Uterus (tissue), 4 donors: Measurements from ENCODE around the gene BLZF1. TPM values are rescaled to one million over a fixed set of nuclear protein-coding genes. Genes with fewer than 3 reads are reported as not detected.

ENCODE experiments used
- DNase-seq, 2 donors: peaks; one replicate each; pipeline ENCODE4 v3.0.0-alpha.2; 2019 to 2020
- H3K27ac ChIP-seq, 2 donors: fragments of 200-600 bp; sonication (generic); 1 replicate in 1 of 2; 2 replicates in 1 of 2; pipeline ENCODE4 v1.5.1; 2016 to 2018
- H3K27me3 ChIP-seq, 2 donors: fragments of 200-600 bp; sonication (generic); one replicate each; pipeline ENCODE4 v1.5.1; 2018 to 2019; ENCODE audit warnings: control low read depth in 1 of 2
- H3K36me3 ChIP-seq, 2 donors: fragments of 200-600 bp; sonication (generic); one replicate each; pipeline ENCODE4 v1.5.1; 2019; ENCODE audit warnings: control low read depth in 1 of 2
- H3K4me1 ChIP-seq, 2 donors: fragments of 200-600 bp; sonication (generic); one replicate each; pipeline ENCODE4 v1.5.1; 2018 to 2019; ENCODE audit warnings: control low read depth in 1 of 2
- H3K4me3 ChIP-seq, 2 donors: fragments of 200-600 bp; sonication (generic); 1 replicate in 1 of 2; 2 replicates in 1 of 2; pipeline ENCODE4 v1.5.1; 2018 to 2019; ENCODE audit warnings: mild to moderate bottlenecking in 1 of 2
- H3K9me3 ChIP-seq, 2 donors: fragments of 200-600 bp; sonication (generic); one replicate each; pipeline ENCODE4 v1.5.1; 2019; ENCODE audit warnings: control low read depth in 1 of 2
- CTCF ChIP-seq, 4 experiments: fragments of 200-600 bp in 2 of 4; fragments of 450-650 bp in 2 of 4; sonication (generic) in 2 of 4; IDR thresholded peaks; one replicate each; pipeline ENCODE4 v1.5.1; 2016 to 2019; ENCODE audit warnings: antibody characterized with exemption in 4 of 4, mild to moderate bottlenecking in 2 of 4, moderate library complexity in 1 of 4
- POLR2A ChIP-seq, 2 donors: fragments of 450-650 bp; IDR thresholded peaks; one replicate each; pipeline ENCODE4 v1.6.1; 2016; ENCODE audit warnings: antibody characterized with exemption in 2 of 2, mild to moderate bottlenecking in 1 of 2, moderate library complexity in 1 of 2
- intact Hi-C: fragments of 100-400 bp; cut with DNase I; formaldehyde crosslinking; loops from one replicate; pipeline ENCODE4 v1.15.1; 2023; ENCODE audit warnings: low total_unique reads
- total RNA-seq, 4 donors: library from RNA; depleted of rRNA in 3 of 4; stranded (reverse); fragments of >200 nt in 3 of 4; gene quantifications; one replicate each; pipeline versions ENCODE4 v1.1.0 to v1.2.4, GENCODE V29; 2014 to 2023
- donor health status: DM: yes; HTN: yes; CAD: no.

Gene BLZF1
- 10 to 100 TPM; 24.7 to 70.6 (median 39.1) TPM for total RNA-seq

- Histone ChIP-seq H3K4me1 (peaks cover 0 to 4% of the 10 kb centered on the region in 2 donors), H3K27me3 (no peaks in the 10 kb centered on the region), H3K9me3 (no peaks in the 10 kb centered on the region), H3K4me3 (peak within 1 kb of the TSS; percentile 60 to 79), H3K27ac (peak within 1 kb of the TSS; percentile 85 to 86), H3K36me3 (no peaks in the 10 kb centered on the region)
- TF ChIP-seq POLR2A (IDR thresholded peaks at IDR 0.05) (no peak), CTCF (IDR thresholded peaks at IDR 0.05) (no peak)
- DNase-seq = peak; percentile 95 to 96
- intact Hi-C loops = no loop called here
Observed at GRCh38 chr1:169367686-169368405, at the start of gene BLZF1, which contains the start of gene NME7. Gene BLZF1, plus strand, starts transcription at chr1:169368195. Its CDS starts 1,328 bp downstream, at chr1:169369523. Gene NME7, minus strand, starts transcription at chr1:169367797. Its CDS starts 87 bp downstream, at chr1:169367710.

- no peak overlapping the region for H3K4me3 ChIP-seq
- no peak for DNase-seq
- no peaks in the 10 kb centered on the region for H3K4me1 ChIP-seq
- no peak for TF ChIP-seq CTCF (IDR thresholded peaks at IDR 0.05)
- TF ChIP-seq POLR2A (IDR thresholded peaks at IDR 0.05) = no peak
- intact Hi-C loops = no loop called here
- H3K27me3 ChIP-seq = no peaks in the 10 kb centered on the region
- H3K27ac ChIP-seq = no peak overlapping the region
- no peaks in the 10 kb centered on the region for H3K36me3 ChIP-seq
- no peaks in the 10 kb centered on the region for H3K9me3 ChIP-seq
Observed at GRCh38 chr1:169318536-169319244, 49.3 kb upstream of the BLZF1 start.

- H3K27me3 ChIP-seq = no peaks in the 10 kb centered on the region
- H3K4me3 ChIP-seq = no peak overlapping the region
- no peak for DNase-seq
- no peaks in the 10 kb centered on the region for H3K9me3 ChIP-seq
- no peaks in the 10 kb centered on the region for H3K36me3 ChIP-seq
- intact Hi-C loops = no loop called here
- TF ChIP-seq CTCF (IDR thresholded peaks at IDR 0.05) = no peak
- TF ChIP-seq POLR2A (IDR thresholded peaks at IDR 0.05) = no peak
- H3K27ac ChIP-seq = no peak overlapping the region
- no peaks in the 10 kb centered on the region for H3K4me1 ChIP-seq
Observed at GRCh38 chr1:169321539-169321938, 46.5 kb upstream of the BLZF1 start.

GRCh38 chr1:169322138-169322537 lies 45.9 kb upstream of the BLZF1 start:
- TF ChIP-seq POLR2A (IDR thresholded peaks at IDR 0.05) (no peak), CTCF (IDR thresholded peaks at IDR 0.05) (no peak)
- intact Hi-C loops = no loop called here
- H3K27ac ChIP-seq = no peak overlapping the region
- no peak for DNase-seq
- no peaks in the 10 kb centered on the region for H3K9me3 ChIP-seq
- H3K4me3 ChIP-seq = no peak overlapping the region
- H3K4me1 ChIP-seq = no peaks in the 10 kb centered on the region
- H3K27me3 ChIP-seq = no peaks in the 10 kb centered on the region
- H3K36me3 ChIP-seq = no peaks in the 10 kb centered on the region

GRCh38 chr1:169325117-169325516 lies 42.9 kb upstream of the BLZF1 start:
- Histone ChIP-seq H3K4me3 (no peak overlapping the region), H3K36me3 (no peaks in the 10 kb centered on the region), H3K4me1 (no peaks in the 10 kb centered on the region), H3K9me3 (no peaks in the 10 kb centered on the region), H3K27me3 (no peaks in the 10 kb centered on the region), H3K27ac (no peak overlapping the region)
- TF ChIP-seq POLR2A (IDR thresholded peaks at IDR 0.05) (no peak), CTCF (IDR thresholded peaks at IDR 0.05) (no peak)
- DNase-seq = no peak
- intact Hi-C loops = no loop called here
